ENCODE data around the gene THRB. TPM values are rescaled to one million over a fixed set of nuclear protein-coding genes. Genes with fewer than 3 reads are reported as not detected.

Gene THRB
- total RNA-seq, 1 donor from 2014 or later = 0.56 TPM

DNA sequence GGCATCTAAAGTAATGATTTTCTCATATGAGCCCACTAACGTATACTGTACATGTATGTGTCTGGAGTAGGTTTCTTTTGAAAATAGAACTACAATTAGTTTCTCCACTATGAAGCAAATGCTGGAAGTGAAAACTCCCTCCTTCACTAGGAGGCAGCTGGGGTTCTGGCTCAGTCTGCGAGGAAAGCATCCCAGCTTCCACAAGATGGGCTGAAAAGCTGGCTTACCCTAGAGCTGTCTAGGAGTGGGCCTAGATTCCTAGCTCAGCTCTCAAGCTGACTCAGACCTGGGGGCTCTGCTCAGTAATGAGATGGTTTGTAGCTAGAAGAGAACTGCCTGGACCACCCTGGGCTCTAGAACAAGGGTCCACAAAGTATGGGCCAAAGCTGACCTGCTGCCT is 268.3 kb downstream of the THRB start:
- no peak for DNase-seq
- Mint-ChIP-seq H3K4me3 (ENCODE audit: unreplicated experiment) (no peak overlapping the region), H3K27ac (ENCODE audit: unreplicated experiment) (no peak overlapping the region), H3K27me3 (ENCODE audit: unreplicated experiment) (no peaks in the 10 kb centered on the region), H3K4me1 (ENCODE audit: low read depth, unreplicated experiment) (no peaks in the 10 kb centered on the region), H3K36me3 (ENCODE audit: unreplicated experiment) (no peaks in the 10 kb centered on the region), H3K9me3 (ENCODE audit: unreplicated experiment) (no peaks in the 10 kb centered on the region)
- TF ChIP-seq, protein P1, sequence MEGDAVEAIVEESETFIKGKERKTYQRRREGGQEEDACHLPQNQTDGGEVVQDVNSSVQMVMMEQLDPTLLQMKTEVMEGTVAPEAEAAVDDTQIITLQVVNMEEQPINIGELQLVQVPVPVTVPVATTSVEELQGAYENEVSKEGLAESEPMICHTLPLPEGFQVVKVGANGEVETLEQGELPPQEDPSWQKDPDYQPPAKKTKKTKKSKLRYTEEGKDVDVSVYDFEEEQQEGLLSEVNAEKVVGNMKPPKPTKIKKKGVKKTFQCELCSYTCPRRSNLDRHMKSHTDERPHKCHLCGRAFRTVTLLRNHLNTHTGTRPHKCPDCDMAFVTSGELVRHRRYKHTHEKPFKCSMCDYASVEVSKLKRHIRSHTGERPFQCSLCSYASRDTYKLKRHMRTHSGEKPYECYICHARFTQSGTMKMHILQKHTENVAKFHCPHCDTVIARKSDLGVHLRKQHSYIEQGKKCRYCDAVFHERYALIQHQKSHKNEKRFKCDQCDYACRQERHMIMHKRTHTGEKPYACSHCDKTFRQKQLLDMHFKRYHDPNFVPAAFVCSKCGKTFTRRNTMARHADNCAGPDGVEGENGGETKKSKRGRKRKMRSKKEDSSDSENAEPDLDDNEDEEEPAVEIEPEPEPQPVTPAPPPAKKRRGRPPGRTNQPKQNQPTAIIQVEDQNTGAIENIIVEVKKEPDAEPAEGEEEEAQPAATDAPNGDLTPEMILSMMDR (IDR thresholded peaks at IDR 0.05; ENCODE audit: partially characterized antibody, unreplicated experiment) = no peak

DNA sequence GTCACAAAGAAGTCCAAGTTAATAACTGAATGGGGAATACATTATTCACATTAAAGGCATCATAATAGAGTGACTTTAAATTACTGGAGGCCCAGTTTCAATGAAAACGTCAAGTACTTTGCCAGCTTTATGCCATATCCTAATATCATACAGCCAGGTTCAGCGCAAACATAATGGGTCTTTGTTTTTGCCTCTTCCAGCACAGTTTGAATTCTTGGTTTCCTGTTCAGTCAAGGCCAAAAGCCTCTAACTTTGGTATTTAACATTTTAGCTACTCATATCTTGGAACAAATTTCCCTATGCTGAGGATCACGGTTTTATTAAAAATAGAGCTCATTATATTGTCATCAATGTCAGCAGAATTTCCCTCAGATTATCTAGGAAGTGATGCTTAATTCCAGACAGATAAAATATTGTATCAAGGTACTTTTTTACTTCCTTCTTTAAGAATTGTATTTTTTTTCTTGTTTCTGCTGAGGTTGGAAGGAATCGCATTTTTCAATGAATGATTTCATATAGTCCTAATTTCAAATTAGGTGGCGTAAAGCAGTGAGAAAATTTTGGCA is 269.2 kb downstream of the THRB start:
- Mint-ChIP-seq H3K27ac (ENCODE audit: unreplicated experiment) (no peak overlapping the region), H3K9me3 (ENCODE audit: unreplicated experiment) (no peaks in the 10 kb centered on the region), H3K27me3 (ENCODE audit: unreplicated experiment) (no peaks in the 10 kb centered on the region), H3K36me3 (ENCODE audit: unreplicated experiment) (no peaks in the 10 kb centered on the region), H3K4me3 (ENCODE audit: unreplicated experiment) (no peak overlapping the region), H3K4me1 (ENCODE audit: low read depth, unreplicated experiment) (no peaks in the 10 kb centered on the region)
- DNase-seq = no peak
- TF ChIP-seq, protein P1 (IDR thresholded peaks at IDR 0.05; ENCODE audit: partially characterized antibody, unreplicated experiment) = no peak

DNA sequence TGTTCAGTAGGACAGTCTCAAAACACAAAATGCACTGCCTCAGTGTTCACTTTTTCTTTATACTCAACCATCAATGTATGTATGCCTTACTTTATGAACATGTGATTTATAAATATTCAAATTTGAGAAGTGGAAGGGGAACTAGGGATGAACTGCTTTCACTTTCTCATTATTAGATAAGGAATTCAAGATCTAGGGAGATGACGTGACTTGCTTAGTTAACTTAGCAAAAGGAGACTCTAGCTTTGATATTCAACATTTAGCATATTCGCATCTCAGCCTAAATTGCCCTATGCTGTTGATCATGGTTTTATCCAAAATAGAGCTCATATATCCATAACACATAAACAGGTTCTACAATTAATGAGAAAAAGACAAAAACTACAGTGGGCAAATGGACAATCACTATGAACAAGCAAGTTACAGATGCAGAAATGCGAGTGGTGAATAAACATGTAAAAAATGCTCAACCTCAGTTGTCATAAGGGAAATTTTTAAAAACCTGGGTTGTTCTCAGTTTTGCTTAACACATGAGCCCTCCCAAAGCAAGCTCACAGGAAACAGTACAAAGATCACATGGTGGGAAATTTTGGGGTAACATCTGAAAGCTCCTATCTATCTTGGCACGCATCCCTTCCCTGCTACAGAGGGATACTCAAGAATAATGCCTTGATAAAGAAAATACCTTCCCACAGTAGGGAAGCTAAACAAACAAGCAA is 269.8 kb downstream of the THRB start:
- DNase-seq = no peak
- no peak overlapping the region for H3K27ac Mint-ChIP-seq (ENCODE audit: unreplicated experiment)
- no peaks in the 10 kb centered on the region for H3K9me3 Mint-ChIP-seq (ENCODE audit: unreplicated experiment)
- no peak overlapping the region for H3K4me3 Mint-ChIP-seq (ENCODE audit: unreplicated experiment)
- H3K36me3 Mint-ChIP-seq (ENCODE audit: unreplicated experiment) = no peaks in the 10 kb centered on the region
- H3K4me1 Mint-ChIP-seq (ENCODE audit: low read depth, unreplicated experiment) = no peaks in the 10 kb centered on the region
- TF ChIP-seq, protein P1 (IDR thresholded peaks at IDR 0.05; ENCODE audit: partially characterized antibody, unreplicated experiment) = no peak
- H3K27me3 Mint-ChIP-seq (ENCODE audit: unreplicated experiment) = no peaks in the 10 kb centered on the region

DNA sequence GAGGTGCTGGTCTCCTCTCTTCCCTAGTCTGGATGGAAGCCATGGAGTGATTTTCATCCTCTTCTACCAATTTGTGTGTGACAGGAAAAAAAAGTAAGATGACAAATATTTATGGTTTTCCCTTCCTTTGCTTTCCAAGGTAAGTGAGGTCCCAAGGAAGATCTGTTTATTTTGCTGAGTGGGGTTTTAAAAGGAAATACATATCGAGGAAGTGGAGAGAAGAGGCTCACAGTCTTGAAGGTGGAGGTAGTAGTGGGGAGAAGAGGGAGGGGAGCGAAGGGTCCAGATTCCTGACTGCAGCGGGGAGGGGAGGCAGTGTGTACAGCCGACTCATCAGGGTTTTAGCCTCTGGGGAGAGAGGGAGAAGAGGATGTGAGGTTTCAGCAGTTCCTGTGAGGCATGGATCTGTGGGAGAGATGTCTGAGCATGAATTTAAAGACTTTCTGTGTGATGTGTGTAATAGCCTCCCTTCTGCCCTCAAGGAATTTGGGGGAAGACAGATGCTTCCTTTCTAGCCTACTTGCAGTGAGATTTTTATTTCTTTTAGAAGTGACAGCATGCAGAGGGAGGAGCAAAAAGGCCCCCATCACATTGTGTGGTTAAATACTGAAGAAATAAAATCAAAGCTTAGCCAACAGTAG is 272.4 kb downstream of the THRB start:
- Mint-ChIP-seq H3K4me3 (ENCODE audit: unreplicated experiment) (no peak overlapping the region), H3K27me3 (ENCODE audit: unreplicated experiment) (no peaks in the 10 kb centered on the region), H3K9me3 (ENCODE audit: unreplicated experiment) (no peaks in the 10 kb centered on the region), H3K36me3 (ENCODE audit: unreplicated experiment) (no peaks in the 10 kb centered on the region), H3K27ac (ENCODE audit: unreplicated experiment) (no peak overlapping the region), H3K4me1 (ENCODE audit: low read depth, unreplicated experiment) (no peaks in the 10 kb centered on the region)
- TF ChIP-seq, protein P1 (IDR thresholded peaks at IDR 0.05; ENCODE audit: partially characterized antibody, unreplicated experiment) = no peak
- no peak for DNase-seq

Data from glutamatergic neuron (in vitro differentiated cells).